ENCODE data around the gene PCDH7. TPM values are rescaled to one million over a fixed set of nuclear protein-coding genes. Genes with fewer than 3 reads are reported as not detected.

The PCDH7 gene
- polyA plus RNA-seq, 1 experiment = 15.3 TPM

GRCh38 chr4:30722359-30723200 lies 2.4 kb downstream of the PCDH7 start:
- peaks cover 8% of the 10 kb centered on the region for H3K27me3 ChIP-seq (ENCODE audit: control insufficient read depth, insufficient read depth, low read length)
- ChIA-PET POLR2A (no interaction called here), CTCF (interaction anchor here (0.9 to 1.8 kb wide), 8 partner anchors 8 to 433 kb away, joined by 3 to 8 read pairs (median 3); no protein-coding TSS in a partner anchor)
- TF ChIP-seq, protein P1, sequence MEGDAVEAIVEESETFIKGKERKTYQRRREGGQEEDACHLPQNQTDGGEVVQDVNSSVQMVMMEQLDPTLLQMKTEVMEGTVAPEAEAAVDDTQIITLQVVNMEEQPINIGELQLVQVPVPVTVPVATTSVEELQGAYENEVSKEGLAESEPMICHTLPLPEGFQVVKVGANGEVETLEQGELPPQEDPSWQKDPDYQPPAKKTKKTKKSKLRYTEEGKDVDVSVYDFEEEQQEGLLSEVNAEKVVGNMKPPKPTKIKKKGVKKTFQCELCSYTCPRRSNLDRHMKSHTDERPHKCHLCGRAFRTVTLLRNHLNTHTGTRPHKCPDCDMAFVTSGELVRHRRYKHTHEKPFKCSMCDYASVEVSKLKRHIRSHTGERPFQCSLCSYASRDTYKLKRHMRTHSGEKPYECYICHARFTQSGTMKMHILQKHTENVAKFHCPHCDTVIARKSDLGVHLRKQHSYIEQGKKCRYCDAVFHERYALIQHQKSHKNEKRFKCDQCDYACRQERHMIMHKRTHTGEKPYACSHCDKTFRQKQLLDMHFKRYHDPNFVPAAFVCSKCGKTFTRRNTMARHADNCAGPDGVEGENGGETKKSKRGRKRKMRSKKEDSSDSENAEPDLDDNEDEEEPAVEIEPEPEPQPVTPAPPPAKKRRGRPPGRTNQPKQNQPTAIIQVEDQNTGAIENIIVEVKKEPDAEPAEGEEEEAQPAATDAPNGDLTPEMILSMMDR (IDR thresholded peaks at IDR 0.05; ENCODE audit: insufficient read depth, low read depth, low read length) = no peak; the same call in 1 of the 2 replicates
- H3K4me3 ChIP-seq (ENCODE audit: low read depth, low read length) = peak overlapping the region; percentile 49
- H3K36me3 ChIP-seq (ENCODE audit: control insufficient read depth, insufficient read depth, low read length) = no peaks in the 10 kb centered on the region
- no peak for DNase-seq (ENCODE audit: low read depth)

- DNase-seq (ENCODE audit: low read depth) = no peak
- no peaks in the 10 kb centered on the region for H3K36me3 ChIP-seq (ENCODE audit: control insufficient read depth, insufficient read depth, low read length)
- ChIA-PET POLR2A (no interaction called here), CTCF (no interaction called here)
- peaks cover 8% of the 10 kb centered on the region for H3K27me3 ChIP-seq (ENCODE audit: control insufficient read depth, insufficient read depth, low read length)
- H3K4me3 ChIP-seq (ENCODE audit: low read depth, low read length) = no peak overlapping the region; the same call in 1 of the 2 replicates
- TF ChIP-seq, protein P1 (IDR thresholded peaks at IDR 0.05; ENCODE audit: insufficient read depth, low read depth, low read length) = no peak
Measured at GRCh38 chr4:30723201-30723955, 3.2 kb downstream of the PCDH7 start.

GRCh38 chr4:30724247-30724646 lies 4.1 kb downstream of the PCDH7 start:
- CTCF ChIA-PET = no interaction called here
- Histone ChIP-seq H3K27me3 (ENCODE audit: control insufficient read depth, insufficient read depth, low read length) (peaks cover 6% of the 10 kb centered on the region), H3K4me3 (ENCODE audit: low read depth, low read length) (no peak overlapping the region), H3K36me3 (ENCODE audit: control insufficient read depth, insufficient read depth, low read length) (no peaks in the 10 kb centered on the region)
- TF ChIP-seq, protein P1 (IDR thresholded peaks at IDR 0.05; ENCODE audit: insufficient read depth, low read depth, low read length) = no peak
- POLR2A ChIA-PET = no interaction called here
- DNase-seq (ENCODE audit: low read depth) = no peak

GRCh38 chr4:30725562-30725961 lies 5.4 kb downstream of the PCDH7 start:
- Histone ChIP-seq H3K36me3 (ENCODE audit: control insufficient read depth, insufficient read depth, low read length) (no peaks in the 10 kb centered on the region), H3K27me3 (ENCODE audit: control insufficient read depth, insufficient read depth, low read length) (peaks cover 6% of the 10 kb centered on the region), H3K4me3 (ENCODE audit: low read depth, low read length) (no peak overlapping the region)
- ChIA-PET CTCF (no interaction called here), POLR2A (no interaction called here)
- TF ChIP-seq, protein P1 (IDR thresholded peaks at IDR 0.05; ENCODE audit: insufficient read depth, low read depth, low read length) = no peak
- no peak for DNase-seq (ENCODE audit: low read depth)

GRCh38 chr4:30726090-30726675 lies 6.0 kb downstream of the PCDH7 start:
- peaks cover 6% of the 10 kb centered on the region for H3K27me3 ChIP-seq (ENCODE audit: control insufficient read depth, insufficient read depth, low read length)
- ChIA-PET POLR2A (no interaction called here), CTCF (no interaction called here)
- DNase-seq (ENCODE audit: low read depth) = no peak
- TF ChIP-seq, protein P1 (IDR thresholded peaks at IDR 0.05; ENCODE audit: insufficient read depth, low read depth, low read length) = no peak
- no peaks in the 10 kb centered on the region for H3K36me3 ChIP-seq (ENCODE audit: control insufficient read depth, insufficient read depth, low read length)
- H3K4me3 ChIP-seq (ENCODE audit: low read depth, low read length) = no peak overlapping the region
